A549 (cell line): Measurements from ENCODE around the gene POLD4.

Experiments
- CTCF ChIP-seq: fragments of >200 bp; sonication (Bioruptor Twin); formaldehyde crosslinking; IDR thresholded peaks from 3 replicates; pipeline ENCODE4 v1.5.1; 2016
- PHF8 ChIP-seq: fragments of 200-600 bp; sonication (generic); IDR thresholded peaks from 2 replicates; pipeline ENCODE4 v1.6.1; 2016; ENCODE audit warnings: low read depth, mild to moderate bottlenecking, antibody characterized with exemption, moderate library complexity, borderline replicate concordance
- POLR2A ChIP-seq: IDR thresholded peaks from 2 replicates; pipeline ENCODE4 v1.6.1; 2012; ENCODE audit warnings: mild to moderate bottlenecking, low read length

DNA sequence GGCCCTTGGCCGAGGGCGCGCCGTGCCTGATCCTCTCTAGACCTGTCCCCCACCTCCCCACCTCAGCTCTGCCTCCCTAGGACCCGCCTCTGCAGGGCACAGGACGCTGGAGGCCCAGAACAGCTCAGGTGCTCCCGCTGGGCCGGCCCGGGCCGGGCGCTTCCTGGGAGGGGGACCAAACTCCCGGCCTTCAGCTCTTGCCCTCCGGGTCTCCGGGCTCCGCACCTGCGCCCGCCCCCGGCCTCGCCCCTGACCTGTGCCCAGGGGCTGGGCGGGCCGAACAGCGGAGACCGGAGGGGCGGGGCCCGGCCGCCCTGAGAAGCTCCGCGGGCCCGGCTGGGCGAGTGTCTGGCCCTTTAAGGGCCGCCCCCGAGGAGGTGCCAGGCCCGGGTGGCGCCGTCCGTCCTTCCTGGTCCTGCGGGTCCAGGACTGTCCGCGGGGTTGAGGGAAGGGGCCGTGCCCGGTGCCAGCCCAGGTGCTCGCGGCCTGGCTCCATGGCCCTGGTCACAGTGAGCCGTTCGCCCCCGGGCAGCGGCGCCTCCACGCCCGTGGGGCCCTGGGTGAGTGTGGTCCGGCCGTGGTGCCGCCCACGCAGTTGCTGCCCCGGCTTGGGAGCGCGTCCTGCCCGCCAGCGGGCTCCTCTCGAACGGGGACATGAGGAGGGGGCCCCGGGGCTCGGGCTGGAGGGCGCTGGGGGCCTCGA lies 50.1 kb downstream of the POLD4 start, which contains the start of gene SSH3:
- TF ChIP-seq PHF8 (peak; percentile 72), CTCF (no peak), POLR2A (peak; percentile 65)
